Gastroesophageal sphincter (tissue), 4 donors: ENCODE measurements around the gene IFNA17. TPM values are rescaled to one million over a fixed set of nuclear protein-coding genes. Genes with fewer than 3 reads are reported as not detected.

Source experiments
- ATAC-seq: fragments of 150-250 bp; one replicate; pipeline ENCODE4 v1.9.1; 2016; ENCODE audit warnings: mild to moderate bottlenecking, moderate library complexity
- H3K27ac ChIP-seq, 4 donors: fragments of 200-600 bp; sonication (generic) in 3 of 4; 1 replicate in 3 of 4; 2 replicates in 1 of 4; pipeline ENCODE4 v1.5.1; 2016 to 2019
- H3K27me3 ChIP-seq: fragments of 200-600 bp; sonication (generic); one replicate; pipeline ENCODE4 v1.5.1; 2019
- H3K36me3 ChIP-seq, 2 donors: fragments of 200-600 bp; sonication (generic); one replicate each; pipeline ENCODE4 v1.5.1; 2019; ENCODE audit warnings: control low read depth in 1 of 2
- H3K4me1 ChIP-seq, 3 donors: fragments of 200-600 bp; sonication (generic); 1 replicate in 2 of 3; 2 replicates in 1 of 3; pipeline ENCODE4 v1.5.1; 2016 to 2019; ENCODE audit warnings: control low read depth in 2 of 3
- H3K4me3 ChIP-seq, 2 donors: fragments of 200-600 bp; sonication (generic); one replicate each; pipeline ENCODE4 v1.5.1; 2019; ENCODE audit warnings: mild to moderate bottlenecking in 1 of 2, moderate library complexity in 1 of 2
- H3K9me3 ChIP-seq, 3 donors: fragments of 200-600 bp; sonication (generic); one replicate each; pipeline ENCODE4 v1.5.1; 2017 to 2019; ENCODE audit warnings: control low read depth in 2 of 3
- CTCF ChIP-seq, 4 experiments: fragments of 200-600 bp in 2 of 4; fragments of 450-650 bp in 2 of 4; sonication (generic) in 1 of 4; IDR thresholded peaks; one replicate each; pipeline ENCODE4 v1.5.1; 2017 to 2019; ENCODE audit warnings: antibody characterized with exemption in 4 of 4, mild to moderate bottlenecking in 2 of 4, moderate library complexity in 2 of 4
- EP300 ChIP-seq: sonication (generic); formaldehyde crosslinking; IDR thresholded peaks from one replicate; pipeline ENCODE4 v1.6.1; 2017; ENCODE audit warnings: antibody characterized with exemption, mild to moderate bottlenecking
- POLR2A ChIP-seq, 2 donors: fragments of 450-650 bp; IDR thresholded peaks; one replicate each; pipeline ENCODE4 v1.6.1; 2017; ENCODE audit warnings: antibody characterized with exemption in 2 of 2, mild to moderate bottlenecking in 2 of 2, moderate library complexity in 1 of 2
- POLR2AphosphoS5 ChIP-seq: sonication (generic); formaldehyde crosslinking; IDR thresholded peaks from one replicate; pipeline ENCODE4 v1.6.1; 2017; ENCODE audit warnings: antibody characterized with exemption
- WGBS, 2 donors: methylation state at CpG; one replicate each; pipeline ENCODE4 v1.1.5; 2018; ENCODE audit warnings: low coverage in 1 of 2; 5-methylcytosine and 5-hydroxymethylcytosine counted together
- total RNA-seq, 4 donors: library from RNA; depleted of rRNA; stranded (reverse); fragments of >200 nt; gene quantifications; one replicate each; pipeline ENCODE4 v1.1.0, GENCODE V29; 2016

IFNA17 gene
- total RNA-seq: not detected

- Histone ChIP-seq H3K36me3 (no peaks in the 10 kb centered on the region), H3K27ac (no peak within 1 kb of the TSS), H3K9me3 (no peaks in the 10 kb centered on the region), H3K27me3 (no peaks in the 10 kb centered on the region), H3K4me3 (no peak within 1 kb of the TSS), H3K4me1 (no peaks in the 10 kb centered on the region)
- no peak for TF ChIP-seq POLR2A (IDR thresholded peaks at IDR 0.05)
- no peak for TF ChIP-seq POLR2AphosphoS5
- TF ChIP-seq CTCF (IDR thresholded peaks at IDR 0.05): no peak
- TF ChIP-seq EP300: no peak
- no peak for ATAC-seq
- WGBS, 2 donors: 56 to 65% methylated on average over 2 of the region's 2 CpGs
Observed at GRCh38 chr9:21228122-21228521, at the start of gene IFNA17. Gene IFNA17 (minus strand): TSS chr9:21228222. CDS start chr9:21228173, 49 bp downstream.

DNA sequence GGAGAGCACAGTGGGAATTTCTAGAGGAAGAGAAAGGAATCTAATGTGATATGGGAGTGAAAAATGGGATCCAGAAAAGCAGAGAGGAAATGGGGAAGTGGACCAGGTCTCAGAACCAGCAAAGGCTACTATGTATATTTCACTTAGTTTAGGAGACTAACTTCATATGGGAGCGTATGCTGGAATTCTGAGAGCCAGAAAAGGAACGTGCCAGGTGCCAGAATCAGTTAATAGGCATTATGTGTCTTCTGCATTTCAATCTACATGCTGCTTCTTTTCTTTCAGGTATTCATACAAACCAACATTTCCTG lies 40.3 kb upstream of the IFNA17 start:
- 27 to 44% methylated on average over 2 of the region's 2 CpGs for WGBS, 2 donors
- Histone ChIP-seq H3K4me1 (no peaks in the 10 kb centered on the region), H3K9me3 (peaks cover 0 to 15% (median 0%) of the 10 kb centered on the region in 3 donors), H3K4me3 (no peak overlapping the region), H3K27me3 (peaks cover 4% of the 10 kb centered on the region), H3K27ac (no peak overlapping the region), H3K36me3 (no peaks in the 10 kb centered on the region)
- TF ChIP-seq EP300 (no peak), POLR2A (IDR thresholded peaks at IDR 0.05) (no peak), POLR2AphosphoS5 (no peak), CTCF (IDR thresholded peaks at IDR 0.05) (no peak)
- ATAC-seq: no peak

DNA sequence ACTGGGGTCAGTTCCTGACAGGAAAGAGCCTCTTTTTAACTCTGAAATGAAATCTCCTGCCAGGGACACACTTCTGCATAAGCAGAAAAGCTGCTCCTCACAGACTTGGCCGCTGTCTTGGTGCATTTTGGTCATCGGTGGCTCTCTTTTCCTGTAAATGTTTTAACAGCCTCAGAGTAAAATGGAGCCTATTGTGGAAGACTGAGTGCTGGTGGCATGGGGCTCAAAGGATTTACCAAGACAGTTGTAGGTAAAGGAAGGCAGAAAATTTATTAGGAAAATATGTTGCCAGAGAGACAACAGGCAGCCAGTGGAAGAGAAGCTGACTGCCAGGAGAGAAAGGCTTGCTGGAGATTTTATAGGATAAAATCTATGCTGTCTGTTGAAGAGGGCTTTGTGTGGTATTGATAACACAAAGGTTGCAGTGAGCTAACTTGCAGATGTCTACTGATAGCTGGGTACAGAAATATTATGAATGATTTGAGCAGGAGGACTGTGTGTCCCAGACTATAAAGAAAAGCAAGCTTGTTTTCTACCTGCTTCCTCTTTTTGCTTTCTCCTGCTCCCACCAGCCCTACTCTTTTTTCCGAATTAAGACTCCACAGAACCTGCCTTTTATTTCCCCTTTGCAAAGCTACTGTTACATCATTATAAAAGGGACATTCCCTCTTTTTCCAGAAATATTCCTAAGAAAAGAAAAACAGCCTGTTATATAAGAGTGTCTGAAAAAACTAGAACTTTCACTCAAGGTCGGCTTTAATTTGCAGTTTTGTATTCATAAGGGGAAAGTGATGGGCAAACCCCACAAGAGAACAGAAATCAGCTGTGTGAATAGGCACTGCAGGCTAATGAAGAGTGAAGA lies 39.7 kb upstream of the IFNA17 start:
- H3K27me3 ChIP-seq: peaks cover 4% of the 10 kb centered on the region
- H3K4me3 ChIP-seq: no peak overlapping the region
- no peak overlapping the region for H3K27ac ChIP-seq
- H3K9me3 ChIP-seq: peaks cover 0 to 15% (median 0%) of the 10 kb centered on the region in 3 donors
- ATAC-seq: no peak
- TF ChIP-seq CTCF (IDR thresholded peaks at IDR 0.05) (no peak), EP300 (no peak), POLR2AphosphoS5 (no peak), POLR2A (IDR thresholded peaks at IDR 0.05) (no peak)
- H3K36me3 ChIP-seq: no peaks in the 10 kb centered on the region
- whole genome bisulfite sequencing, 2 donors: 25 to 44% methylated on average over 3 to 4 of the region's 4 CpGs
- H3K4me1 ChIP-seq: no peaks in the 10 kb centered on the region

DNA sequence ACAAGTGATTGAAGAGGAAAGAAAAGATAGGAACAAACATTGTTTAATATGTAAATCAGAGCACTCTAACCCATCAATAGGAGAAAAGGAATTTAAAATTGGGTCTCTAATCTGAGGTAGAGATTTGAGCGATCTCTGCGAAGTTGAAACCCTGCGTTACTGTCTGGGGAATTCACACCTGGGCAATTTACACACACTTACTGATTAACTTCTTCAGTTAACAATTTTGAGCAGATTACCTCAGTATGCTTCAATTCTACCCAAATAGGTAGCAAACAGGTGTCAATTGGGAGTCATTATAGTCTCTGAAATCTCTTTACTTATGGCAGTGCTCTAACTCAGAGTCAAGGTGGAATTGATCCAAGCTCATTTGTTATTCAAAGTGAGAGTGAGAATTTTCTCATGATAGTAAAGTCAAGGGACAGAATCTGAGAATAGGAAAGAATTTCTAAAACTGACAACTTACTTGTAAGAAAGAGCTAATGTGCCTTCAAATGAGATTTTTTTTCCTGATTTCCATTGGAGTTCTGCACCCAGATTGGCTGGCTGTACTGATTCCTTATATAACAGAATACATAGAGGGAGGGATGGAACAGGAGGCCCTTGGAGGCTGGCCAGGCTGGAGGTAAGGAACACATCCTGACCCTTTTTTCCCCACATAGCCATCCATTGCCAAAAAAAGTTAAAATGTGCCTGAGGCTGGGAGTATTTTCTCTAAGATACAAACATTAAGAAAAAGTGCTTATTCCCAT lies 38.9 kb upstream of the IFNA17 start:
- 18 to 21% methylated on average over 3 of the region's 3 CpGs for WGBS, 2 donors
- peaks cover 0 to 13% (median 0%) of the 10 kb centered on the region in 3 donors for H3K9me3 ChIP-seq
- no peaks in the 10 kb centered on the region for H3K4me1 ChIP-seq
- H3K36me3 ChIP-seq: no peaks in the 10 kb centered on the region
- TF ChIP-seq EP300 (no peak), POLR2AphosphoS5 (no peak), POLR2A (IDR thresholded peaks at IDR 0.05) (no peak), CTCF (IDR thresholded peaks at IDR 0.05) (no peak)
- H3K4me3 ChIP-seq: no peak overlapping the region
- peaks cover 4% of the 10 kb centered on the region for H3K27me3 ChIP-seq
- ATAC-seq: no peak
- no peak overlapping the region for H3K27ac ChIP-seq
